PFSK-1 (cell line): ENCODE results near the gene HEATR3.

Source experiments
- FOXP2 ChIP-seq: optimal IDR thresholded peaks from 2 replicates; pipeline ENCODE3; 2011; ENCODE audit warnings: borderline replicate concordance, control low read depth, inconsistent platforms; ENCODE audit not compliant: insufficient read depth; ENCODE audit errors: extremely low read length, extremely low read depth
- POLR2AphosphoS5 ChIP-seq: IDR thresholded peaks from 2 replicates; pipeline ENCODE4 v1.6.1; 2012; ENCODE audit warnings: low read depth, mild to moderate bottlenecking, control low read depth, low read length, moderate library complexity
- REST ChIP-seq, 2 experiments: IDR thresholded peaks; 2 replicates each; pipeline versions ENCODE4 v1.6.1 to v1.8.0; 2011 to 2012; ENCODE audit warnings: low read depth in 2 of 2, low read length in 2 of 2, control low read depth in 1 of 2, inconsistent platforms in 1 of 2, mild to moderate bottlenecking in 1 of 2, moderate library complexity in 1 of 2; ENCODE audit not compliant: insufficient read depth in 1 of 2
- SIN3A ChIP-seq: IDR thresholded peaks from 2 replicates; pipeline ENCODE4 v1.6.1; 2012; ENCODE audit warnings: mild to moderate bottlenecking, low read length, moderate library complexity, borderline replicate concordance; ENCODE audit not compliant: insufficient read depth
- TAF1 ChIP-seq: IDR thresholded peaks from 2 replicates; pipeline ENCODE4 v1.6.1; 2012; ENCODE audit warnings: low read length, control low read depth, borderline replicate concordance; ENCODE audit not compliant: insufficient read depth

Gene HEATR3

DNA sequence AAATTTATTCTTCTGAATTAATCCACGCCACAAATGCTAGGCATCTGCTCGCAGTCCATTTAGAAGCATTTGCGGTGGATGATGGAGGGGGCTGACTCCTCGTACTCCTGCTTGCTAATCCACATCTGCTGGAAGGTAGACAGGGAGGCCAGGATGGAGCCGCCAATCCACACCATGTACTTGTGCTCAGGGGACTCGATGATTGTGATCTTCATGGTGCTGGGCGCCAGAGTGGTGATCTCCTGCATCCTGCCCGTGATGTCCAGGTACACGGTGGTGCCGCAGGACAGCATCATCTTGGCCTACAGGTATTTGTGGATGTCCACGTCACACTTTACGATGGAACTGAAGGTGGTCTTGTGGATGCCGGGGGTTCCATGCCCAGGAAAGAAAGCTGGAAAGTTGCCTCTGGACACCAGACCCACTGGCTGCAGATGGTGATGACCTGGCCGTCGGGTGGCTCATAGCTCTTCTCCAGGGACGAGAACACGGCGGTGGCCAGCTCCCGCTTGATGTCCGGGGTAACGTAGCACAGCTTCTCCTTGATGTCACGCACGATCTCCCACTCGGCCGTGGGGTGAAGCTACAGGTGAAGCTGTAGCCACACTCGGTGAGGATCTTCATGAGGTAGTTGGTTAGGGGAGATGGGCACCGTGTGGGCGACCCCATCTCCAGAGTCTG lies 7.5 kb upstream of the HEATR3 start:
- TF ChIP-seq POLR2AphosphoS5 (no peak), FOXP2 (no peak), TAF1 (no peak), REST (IDR thresholded peaks at IDR 0.05; ENCODE audit: insufficient read depth in 1 of 2, low read depth in 2 of 2, low read length in 2 of 2) (no peak), SIN3A (no peak)

DNA sequence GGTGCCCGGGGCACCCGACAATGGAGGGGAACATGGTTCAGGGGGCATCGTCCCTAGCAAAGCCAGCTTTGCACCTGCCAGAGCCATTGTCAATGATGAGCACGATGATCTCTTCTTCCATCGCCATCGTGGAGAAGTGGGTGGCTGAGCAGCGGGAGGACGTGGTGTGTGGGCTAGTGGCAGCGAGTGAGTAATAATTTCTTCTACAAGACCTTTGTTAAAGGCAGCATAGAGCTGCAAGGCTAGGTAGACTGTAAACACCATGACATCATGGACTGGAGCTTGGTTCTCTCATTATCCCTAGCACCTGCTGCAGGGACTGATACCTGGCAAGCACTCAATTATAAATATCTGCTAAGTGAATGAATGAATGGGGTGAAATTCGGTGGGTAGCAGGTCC lies 6.7 kb upstream of the HEATR3 start:
- no peak for TF ChIP-seq REST (IDR thresholded peaks at IDR 0.05; ENCODE audit: insufficient read depth in 1 of 2, low read depth in 2 of 2, low read length in 2 of 2)
- no peak for TF ChIP-seq TAF1
- no peak for TF ChIP-seq SIN3A
- TF ChIP-seq FOXP2, result no peak
- no peak for TF ChIP-seq POLR2AphosphoS5

DNA sequence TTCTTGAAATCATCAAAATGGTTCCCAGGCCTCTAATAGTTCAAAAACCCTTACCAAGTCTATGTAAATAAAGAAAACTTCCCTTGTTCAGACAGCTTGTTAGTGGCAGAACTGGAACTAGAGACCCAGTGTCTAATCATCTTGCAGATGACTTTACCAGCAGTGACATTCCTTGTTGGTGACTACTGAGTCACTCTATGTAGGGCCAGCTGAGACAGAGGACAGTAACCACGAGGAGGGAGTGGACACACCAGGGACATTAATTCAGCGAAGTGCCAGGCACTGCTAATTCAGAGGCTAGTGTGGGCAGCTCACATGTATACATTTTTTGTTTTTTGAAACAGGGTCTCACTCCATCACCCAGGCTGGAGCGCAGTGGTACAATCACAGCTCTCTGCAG lies 6.1 kb upstream of the HEATR3 start:
- TF ChIP-seq TAF1 (no peak), SIN3A (no peak), POLR2AphosphoS5 (no peak), REST (IDR thresholded peaks at IDR 0.05; ENCODE audit: insufficient read depth in 1 of 2, low read depth in 2 of 2, low read length in 2 of 2) (no peak), FOXP2 (no peak)

GRCh38 chr16:50061326-50061725 lies 4.4 kb upstream of the HEATR3 start:
- TF ChIP-seq TAF1, result no peak
- TF ChIP-seq SIN3A, result no peak
- no peak for TF ChIP-seq FOXP2
- no peak for TF ChIP-seq REST (IDR thresholded peaks at IDR 0.05; ENCODE audit: insufficient read depth in 1 of 2, low read depth in 2 of 2, low read length in 2 of 2)
- no peak for TF ChIP-seq POLR2AphosphoS5

DNA sequence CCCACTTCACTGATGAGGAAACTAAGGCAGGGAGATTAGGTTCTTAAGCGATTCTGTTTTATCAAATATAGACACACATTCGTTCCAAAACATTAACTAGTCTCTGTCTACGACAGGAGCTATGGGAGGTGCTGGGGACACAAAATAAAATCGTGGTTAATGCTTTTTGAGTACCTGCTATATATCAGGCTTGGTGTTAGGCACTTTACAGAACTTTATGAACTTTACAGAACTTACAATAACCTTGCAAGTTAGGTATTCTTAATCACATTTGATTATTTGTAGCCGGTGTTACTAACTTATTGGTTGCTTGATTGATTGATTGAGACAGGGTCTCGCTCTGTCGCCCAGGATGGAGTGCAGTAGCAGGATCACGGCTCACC lies 538 bp upstream of the HEATR3 start:
- TF ChIP-seq REST (IDR thresholded peaks at IDR 0.05; ENCODE audit: insufficient read depth in 1 of 2, low read depth in 2 of 2, low read length in 2 of 2) (no peak), FOXP2 (no peak), SIN3A (no peak), TAF1 (no peak), POLR2AphosphoS5 (no peak)
